ENCODE measurements around the gene BAAT.
"Not testable (repeated sequence)": the region's sequence is repeated elsewhere in the genome, so short reads cannot be mapped to it uniquely, and the experiment has no call there.

Gene BAAT

GRCh38 chr9:101359679-101360078, 25.1 kb downstream of the BAAT start:
- DNase-seq (ENCODE audit: low spot score): no peak

GRCh38 chr9:101356619-101357018, 28.2 kb downstream of the BAAT start:
- no peak for DNase-seq (ENCODE audit: low spot score)

DNA sequence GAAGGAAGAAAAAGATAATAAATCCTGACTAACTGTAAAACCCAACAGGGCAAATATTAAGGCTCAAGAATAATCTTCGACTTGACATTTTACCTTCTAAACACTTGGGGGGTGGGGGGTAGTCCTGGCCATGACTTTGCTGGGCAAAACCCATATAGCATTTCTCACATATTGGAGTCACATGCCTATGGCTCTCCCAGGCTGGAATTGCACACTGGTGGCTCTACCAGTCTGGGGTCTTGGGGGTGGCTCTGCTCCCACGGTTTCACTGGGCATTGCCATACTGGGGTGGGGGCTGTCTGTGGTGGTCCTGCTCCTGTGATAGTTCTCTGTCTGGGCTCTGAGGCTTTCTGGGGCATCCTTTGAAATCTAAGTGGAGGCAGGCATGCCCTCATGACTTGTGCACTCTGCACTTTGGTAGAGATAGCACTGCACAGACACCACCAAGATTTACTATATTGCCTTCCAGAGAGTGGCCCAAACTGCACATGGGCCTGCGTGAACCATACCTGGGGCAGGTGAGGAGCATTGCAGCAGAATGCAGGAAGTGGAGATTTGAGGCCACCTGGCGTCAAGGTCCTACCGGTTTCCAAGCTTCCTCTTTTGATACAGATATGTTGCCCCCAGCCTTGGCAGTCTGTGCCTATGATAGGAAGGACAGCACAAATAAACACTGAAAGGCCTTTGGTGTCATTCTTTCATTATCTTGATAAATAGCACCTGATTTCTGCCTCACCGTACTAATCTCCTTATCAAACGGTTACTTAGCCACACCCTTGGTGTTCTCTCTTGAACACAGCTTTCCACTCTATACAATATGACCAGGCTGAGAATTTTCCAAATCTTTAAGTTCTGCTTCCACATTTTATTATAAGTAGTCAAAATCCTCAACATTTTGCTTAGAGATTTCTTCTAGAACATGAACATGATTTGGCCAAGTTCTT, 29.8 kb downstream of the BAAT start:
- DNase-seq (ENCODE audit: low spot score): no peak

DNA sequence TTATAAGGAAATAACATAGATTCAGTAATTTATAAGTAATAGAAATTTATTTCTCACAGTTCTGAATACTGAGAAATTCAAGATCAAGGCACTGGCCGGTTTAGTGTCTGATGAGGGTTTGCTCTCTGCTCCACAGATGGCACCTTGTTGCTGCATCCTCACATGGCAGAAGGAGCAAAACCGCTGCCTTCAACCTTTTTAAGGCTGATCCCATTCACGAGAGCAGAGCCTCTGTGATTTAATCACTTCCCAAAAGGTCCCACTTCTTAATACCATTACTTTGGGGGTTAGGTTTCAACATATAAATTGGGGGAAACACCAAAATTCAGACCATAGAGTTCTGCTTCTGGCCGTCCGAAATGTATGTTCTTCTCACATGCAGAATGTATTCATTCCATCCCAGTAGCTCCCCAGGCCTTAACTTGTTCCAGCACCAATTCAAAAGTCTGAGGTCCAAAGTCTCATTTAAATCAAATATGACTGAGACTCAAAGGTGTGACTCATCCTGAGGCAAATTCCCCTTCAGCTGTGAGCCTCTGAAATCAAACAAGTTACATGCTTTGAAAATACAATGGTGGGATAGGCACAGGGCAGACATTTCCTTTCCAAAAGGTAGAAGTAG, 30.6 kb downstream of the BAAT start:
- DNase-seq (ENCODE audit: low spot score): no peak

DNA sequence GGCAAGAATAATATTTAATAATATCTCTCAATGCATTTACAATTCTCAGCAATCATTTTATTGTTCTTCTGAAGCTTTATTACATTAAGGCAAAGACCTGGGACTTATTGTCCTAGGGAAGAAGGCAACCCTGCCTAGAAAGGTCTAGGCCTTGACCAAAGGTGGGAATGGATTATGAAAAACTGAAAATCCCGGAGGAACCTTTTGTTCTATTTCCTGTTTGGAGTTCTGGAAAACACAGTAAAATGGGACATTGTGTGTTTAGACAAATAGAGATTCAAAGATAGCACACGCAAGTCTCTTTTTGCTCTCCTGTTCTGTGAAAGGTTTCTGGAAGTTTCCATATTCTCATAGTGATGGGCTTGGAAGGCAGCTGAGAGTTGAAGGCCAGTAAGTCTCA, 31.1 kb downstream of the BAAT start:
- DNase-seq (ENCODE audit: low spot score): no peak

DNA sequence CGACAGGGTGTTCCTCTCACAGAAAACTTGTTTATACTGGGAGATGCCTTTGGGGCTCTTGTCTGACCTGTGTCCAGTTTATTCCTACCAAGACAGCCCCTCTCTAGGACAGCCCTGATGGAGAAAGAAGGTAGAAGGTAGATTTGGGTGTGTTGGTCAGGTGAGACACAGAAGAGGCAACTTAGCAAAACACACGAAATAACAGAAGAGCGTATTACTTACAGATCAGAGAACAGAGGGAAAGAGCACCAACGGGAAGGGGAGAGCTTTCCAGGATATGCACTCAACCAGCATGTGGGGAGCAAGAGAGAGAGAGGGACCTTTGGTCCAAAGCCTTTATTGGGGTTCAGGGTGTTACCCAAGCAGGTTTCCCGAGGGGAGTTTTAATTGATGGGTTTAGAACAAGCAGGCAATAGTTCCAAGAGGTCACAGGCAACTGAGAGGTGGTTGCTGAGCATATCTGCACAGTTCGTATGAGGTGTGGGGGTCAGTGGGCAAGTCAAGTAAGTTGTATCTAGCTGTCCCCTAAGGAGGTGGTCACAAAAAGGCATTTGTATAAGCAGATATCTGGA, 31.8 kb downstream of the BAAT start:
- no peak for DNase-seq (ENCODE audit: low spot score)

DNA sequence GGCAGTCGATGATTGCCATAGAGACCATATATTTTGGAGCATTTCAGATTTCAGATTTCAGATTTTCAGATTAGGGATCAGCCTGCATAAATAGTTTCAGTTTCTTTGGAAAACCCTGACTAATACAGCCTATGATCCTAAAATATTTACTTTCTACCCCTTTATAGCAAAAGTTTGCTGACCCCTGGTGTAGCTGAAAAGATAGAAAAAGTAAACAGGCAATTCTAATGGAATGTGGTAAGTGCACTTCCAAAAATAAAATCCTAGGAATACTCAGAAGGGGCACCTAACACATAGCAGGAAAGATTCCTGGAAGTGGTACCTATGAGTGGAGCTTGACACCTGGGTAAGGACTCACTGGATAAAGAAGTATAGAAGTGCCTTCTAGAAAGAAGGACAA, 34.5 kb downstream of the BAAT start:
- no peak for DNase-seq (ENCODE audit: low spot score)

DNA sequence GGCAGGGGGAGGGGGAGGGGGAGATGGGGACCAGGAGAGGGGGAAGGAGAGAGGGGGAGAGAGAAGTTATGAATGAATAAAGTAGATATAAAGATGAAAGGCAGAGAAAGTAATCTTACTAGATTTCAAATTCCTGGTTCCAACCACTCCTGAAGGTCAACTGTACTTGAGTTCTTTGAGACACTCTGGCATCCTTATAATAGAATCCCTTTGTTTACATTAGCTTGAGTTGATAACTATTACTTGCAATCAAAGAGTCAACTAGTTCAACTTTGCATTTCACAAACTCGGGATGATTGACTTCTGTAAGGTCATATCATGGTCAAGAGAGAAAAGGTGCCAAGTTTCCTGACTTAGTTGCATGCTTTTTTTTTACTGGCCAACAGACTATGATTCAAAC, 42.2 kb downstream of the BAAT start:
- no peak for DNase-seq (ENCODE audit: low spot score)

DNA sequence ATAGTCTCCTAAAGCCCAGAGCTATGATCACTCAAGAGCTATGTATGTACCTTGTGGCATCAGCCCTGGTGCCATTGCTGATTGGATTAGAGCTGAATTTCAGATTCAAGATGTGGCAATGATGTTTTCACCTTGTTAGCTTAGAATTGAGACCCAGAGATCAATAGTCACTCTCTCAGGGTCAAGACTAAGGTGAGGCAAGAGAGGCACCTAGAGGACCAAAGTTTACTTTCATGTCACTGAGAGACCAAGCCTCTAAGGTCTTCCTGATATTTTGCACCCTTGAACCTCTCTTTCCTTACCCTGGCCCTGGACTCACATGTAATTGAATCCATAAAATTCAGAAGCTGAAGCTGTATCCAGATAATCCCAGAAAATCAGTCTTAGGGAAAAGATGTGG, 42.8 kb downstream of the BAAT start:
- DNase-seq (ENCODE audit: low spot score): no peak

GRCh38 chr9:101337237-101337636, 47.6 kb downstream of the BAAT start:
- DNase-seq (ENCODE audit: low spot score): no peak

DNA sequence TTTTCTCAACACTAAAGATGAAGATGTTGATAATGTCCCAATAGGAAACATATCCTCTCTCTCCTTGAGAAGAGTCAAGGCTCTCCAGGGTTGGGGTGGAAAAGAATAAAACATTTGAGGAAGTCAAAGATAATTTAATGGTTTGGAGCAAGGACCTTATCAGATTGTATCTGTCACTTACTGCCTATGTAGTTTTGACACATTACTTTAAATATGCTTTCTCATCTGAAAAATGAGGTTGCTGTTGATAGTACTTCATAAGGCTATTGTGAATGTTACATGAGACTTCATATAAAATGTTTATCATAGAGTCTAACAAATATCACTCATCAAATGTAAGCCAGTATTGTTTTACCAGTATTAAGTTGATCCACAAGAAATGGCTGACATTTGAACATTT, 48.7 kb downstream of the BAAT start:
- DNase-seq (ENCODE audit: low spot score): no peak

DNA sequence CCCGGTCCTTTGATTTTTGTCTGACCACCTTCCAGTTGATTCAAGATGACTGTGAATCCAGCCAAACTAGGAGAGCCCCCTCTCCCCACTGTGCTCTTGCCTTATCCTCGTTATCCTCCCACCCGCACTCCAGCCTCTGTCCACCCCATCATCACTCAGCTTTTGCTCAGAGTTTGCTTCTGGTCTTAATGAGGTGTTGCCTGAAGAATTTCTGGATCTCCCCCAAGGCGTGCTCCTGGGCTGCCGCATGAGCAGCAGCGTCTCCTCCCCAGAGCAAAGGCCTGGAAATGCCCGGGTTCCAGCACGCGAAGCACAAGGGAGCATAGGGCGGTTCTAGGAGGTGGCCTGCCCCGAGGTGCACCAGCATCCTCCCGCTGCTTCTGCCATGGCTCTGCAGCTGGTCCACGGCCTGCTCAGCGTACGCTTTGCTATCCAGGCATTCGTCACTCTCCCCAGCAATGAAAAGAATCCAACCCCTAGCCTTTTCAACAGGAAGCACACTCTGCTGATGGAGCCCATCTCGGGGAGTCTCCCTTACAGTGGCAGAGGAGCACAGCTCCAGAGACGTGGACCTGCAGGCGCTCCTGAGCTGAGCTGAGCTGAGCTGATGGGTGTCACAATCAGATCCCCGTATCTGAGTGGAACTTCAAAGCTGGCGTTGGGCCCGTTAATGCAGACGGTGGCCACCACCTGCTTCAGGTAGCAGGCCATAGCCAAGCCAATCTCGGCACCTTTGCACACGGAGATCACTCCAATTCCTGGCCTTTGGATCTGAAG, 50.7 kb downstream of the BAAT start:
- DNase-seq (ENCODE audit: low spot score): no peak

- no peak for DNase-seq (ENCODE audit: low spot score)
Measured at GRCh38 chr9:101333490-101333889, 51.3 kb downstream of the BAAT start.

DNA sequence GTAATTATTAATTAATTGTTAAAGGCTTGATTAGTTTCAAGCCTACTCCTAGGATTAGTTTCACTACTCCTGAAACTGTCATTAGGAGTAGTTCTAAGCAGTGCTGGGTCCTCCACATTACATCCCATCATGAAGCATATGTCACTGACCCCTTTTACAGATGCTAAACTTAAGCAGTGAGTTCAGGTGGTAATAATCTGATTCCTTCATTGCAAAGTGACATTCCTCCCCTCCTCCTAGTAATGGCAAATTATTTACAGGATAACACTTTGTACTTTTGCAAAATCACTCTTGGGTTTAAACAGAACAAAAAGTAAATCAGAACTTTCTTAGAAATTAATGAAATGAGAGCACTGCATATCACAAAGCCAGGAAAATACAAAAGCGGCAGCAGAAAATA, 52.4 kb downstream of the BAAT start:
- DNase-seq (ENCODE audit: low spot score): no peak

DNA sequence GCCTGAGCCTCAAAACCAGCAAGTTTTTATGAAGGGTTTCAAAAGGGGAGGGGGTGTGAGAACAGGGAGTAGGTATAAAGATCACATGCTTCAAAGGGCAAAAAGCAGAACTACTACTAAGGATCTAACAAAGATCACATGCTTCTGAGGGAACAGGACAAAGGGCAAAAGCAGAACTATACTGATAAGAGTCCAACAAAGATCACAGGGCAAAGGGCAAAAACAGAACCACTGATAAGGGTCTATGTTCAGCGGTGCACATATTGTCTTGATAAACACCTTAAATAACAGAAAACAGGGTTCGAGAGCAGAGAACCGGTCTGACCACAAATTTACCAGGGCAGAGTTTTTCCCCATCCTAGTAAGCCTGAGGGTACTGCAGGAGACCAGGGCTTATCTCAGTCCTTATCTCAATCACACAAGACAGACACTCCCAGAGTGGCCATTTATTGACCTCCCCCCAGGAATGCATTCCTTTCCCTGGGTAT, 57.3 kb downstream of the BAAT start:
- not testable (repeated sequence) for DNase-seq (ENCODE audit: low spot score)

GRCh38 chr9:101326501-101326900, 58.3 kb downstream of the BAAT start:
- DNase-seq (ENCODE audit: low spot score): no peak

GRCh38 chr9:101326035-101326434, 58.8 kb downstream of the BAAT start:
- no peak for DNase-seq (ENCODE audit: low spot score)

DNA sequence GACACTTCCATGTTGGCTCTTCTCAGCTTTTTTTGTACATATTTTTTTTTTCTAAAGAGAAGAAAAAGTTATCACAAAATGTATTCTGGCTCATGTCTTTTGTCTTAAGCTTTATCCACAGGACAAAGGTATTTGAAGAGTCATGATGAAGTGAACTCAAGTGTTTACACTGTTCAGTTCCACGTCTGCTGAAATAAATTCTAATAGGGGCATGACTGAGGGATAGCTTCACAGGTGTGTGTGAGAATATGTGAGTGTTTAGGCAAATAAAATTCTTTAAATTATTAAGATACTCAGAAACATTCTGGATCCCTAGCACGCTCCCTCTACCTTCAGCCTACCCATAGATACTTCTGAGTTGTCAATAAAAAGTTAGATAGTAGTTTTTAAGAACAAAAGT, 59.8 kb downstream of the BAAT start:
- DNase-seq (ENCODE audit: low spot score): no peak

- no peak for DNase-seq (ENCODE audit: low spot score)
Measured at GRCh38 chr9:101324245-101324804, 60.5 kb downstream of the BAAT start.

- no peak for DNase-seq (ENCODE audit: low spot score)
Measured at GRCh38 chr9:101323129-101323528, 61.7 kb downstream of the BAAT start.

DNA sequence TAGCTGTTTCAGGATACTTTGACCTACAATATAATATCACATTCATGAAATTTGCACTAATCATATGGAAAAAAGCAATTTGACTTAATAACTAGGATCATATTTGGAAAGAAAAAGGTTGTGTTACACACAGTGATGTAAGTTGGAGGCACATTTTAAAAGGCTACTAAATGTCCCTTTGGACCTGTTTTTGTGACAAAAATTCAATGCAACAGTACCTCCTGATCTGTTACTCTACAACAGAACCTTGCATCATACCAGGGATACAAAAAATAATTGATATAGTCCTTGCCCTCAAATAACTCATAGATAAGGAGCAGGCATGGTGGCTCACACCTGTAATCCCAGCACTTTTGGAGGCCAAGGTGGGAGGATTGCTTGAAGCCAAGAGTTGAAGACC, 67.1 kb downstream of the BAAT start:
- no peak for DNase-seq (ENCODE audit: low spot score)

GRCh38 chr9:101315112-101315450, 69.7 kb downstream of the BAAT start:
- DNase-seq (ENCODE audit: low spot score): no peak

All from activated CD4-positive, alpha-beta T cell treated with anti-CD3 and anti-CD28 coated beads, Interleukin-2, Interleukin-4, amounts not matched to agents 100 ng/mL and 50 ng/mL, durations not matched to agents 16 hours and 8 hours (primary cell).